Measurements from ENCODE around the gene ALOXE3.
A peak's percentile ranks its signal among the peaks of the same experiment; 100 is the strongest.

The ALOXE3 gene

GRCh38 chr17:8141741-8142140, 23.4 kb upstream of the ALOXE3 start:
- no peak for DNase-seq (ENCODE audit: low read depth)

- DNase-seq (ENCODE audit: low read depth), result no peak
Observed at GRCh38 chr17:8141045-8141444, 22.7 kb upstream of the ALOXE3 start.

DNA sequence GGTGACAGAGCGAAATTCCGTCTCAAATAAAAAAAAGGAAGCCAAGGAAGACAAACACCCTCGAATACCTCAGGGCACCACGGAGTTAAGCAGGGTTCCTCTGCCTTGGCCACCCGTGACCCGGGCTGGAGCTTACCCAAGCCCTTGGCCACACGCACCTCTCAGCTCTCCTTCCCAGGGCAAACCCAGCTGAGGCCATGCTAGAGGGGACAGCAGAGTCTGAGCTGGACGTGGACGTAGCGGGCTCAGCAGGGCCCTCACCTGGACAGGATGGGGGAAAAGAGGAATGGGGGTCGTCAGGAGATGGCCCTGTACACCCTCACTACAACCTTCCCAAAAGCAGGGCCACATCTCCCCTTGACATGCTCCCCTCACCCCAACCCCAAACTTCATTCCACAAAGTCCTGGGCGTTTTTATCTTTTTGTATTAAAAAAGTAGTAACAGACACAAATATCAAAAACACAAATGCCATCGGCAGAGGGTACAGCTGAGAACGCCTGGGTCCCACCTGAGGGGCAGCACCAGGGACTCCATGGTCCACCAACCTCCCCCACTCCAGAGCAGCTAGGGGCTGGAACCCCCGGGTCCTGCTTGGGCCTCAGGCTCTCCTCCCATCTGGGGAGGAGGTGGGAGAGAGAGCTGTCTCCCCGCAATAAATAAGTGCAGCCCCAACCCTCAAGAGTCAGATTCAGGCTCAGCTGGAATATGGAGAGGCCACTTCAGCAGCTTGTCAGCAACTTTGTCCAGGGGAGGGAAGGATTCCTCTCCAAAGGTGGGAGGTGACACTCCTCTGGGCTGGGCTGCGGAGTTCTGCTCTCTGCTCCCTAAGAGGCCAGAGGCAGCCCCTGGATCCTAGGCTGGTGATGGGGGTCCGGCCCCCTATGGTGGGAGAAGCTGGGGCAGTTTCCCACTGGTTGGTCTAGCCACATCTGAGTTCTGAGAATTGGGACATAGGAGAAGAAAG, 22.0 kb upstream of the ALOXE3 start:
- no peak for DNase-seq (ENCODE audit: low read depth)

GRCh38 chr17:8138672-8139371, 20.5 kb upstream of the ALOXE3 start:
- DNase-seq (ENCODE audit: low read depth), result peak; percentile 90

DNA sequence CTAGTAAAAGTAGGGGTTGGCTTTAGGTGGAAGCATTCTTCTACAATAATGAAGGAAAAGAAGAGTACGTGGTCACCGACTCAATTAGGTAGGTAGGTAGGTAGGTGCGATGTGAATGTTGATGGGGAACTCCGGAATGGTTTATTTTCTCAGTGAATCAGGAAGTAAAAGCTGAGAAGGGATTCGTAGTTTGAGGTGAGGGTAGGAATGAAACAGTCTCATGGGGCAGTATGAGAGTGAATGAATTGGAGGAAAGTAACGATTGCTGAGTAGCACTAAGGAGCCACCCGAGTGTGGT, 20.0 kb upstream of the ALOXE3 start:
- DNase-seq (ENCODE audit: low read depth), result no peak

GRCh38 chr17:8137645-8138373, 19.5 kb upstream of the ALOXE3 start:
- no peak for DNase-seq (ENCODE audit: low read depth)

GRCh38 chr17:8133941-8134340, 15.6 kb upstream of the ALOXE3 start:
- DNase-seq (ENCODE audit: low read depth), result no peak

GRCh38 chr17:8133399-8133798, 15.1 kb upstream of the ALOXE3 start:
- DNase-seq (ENCODE audit: low read depth), result no peak

GRCh38 chr17:8131844-8132441, 13.6 kb upstream of the ALOXE3 start:
- DNase-seq (ENCODE audit: low read depth), result no peak

GRCh38 chr17:8128125-8128784, 9.9 kb upstream of the ALOXE3 start:
- DNase-seq (ENCODE audit: low read depth), result no peak

GRCh38 chr17:8126491-8127066, 8.3 kb upstream of the ALOXE3 start:
- DNase-seq (ENCODE audit: low read depth), result no peak

GRCh38 chr17:8125947-8126490, 7.7 kb upstream of the ALOXE3 start:
- DNase-seq (ENCODE audit: low read depth), result no peak

GRCh38 chr17:8125154-8125946, 7.0 kb upstream of the ALOXE3 start:
- DNase-seq (ENCODE audit: low read depth), result no peak

DNA sequence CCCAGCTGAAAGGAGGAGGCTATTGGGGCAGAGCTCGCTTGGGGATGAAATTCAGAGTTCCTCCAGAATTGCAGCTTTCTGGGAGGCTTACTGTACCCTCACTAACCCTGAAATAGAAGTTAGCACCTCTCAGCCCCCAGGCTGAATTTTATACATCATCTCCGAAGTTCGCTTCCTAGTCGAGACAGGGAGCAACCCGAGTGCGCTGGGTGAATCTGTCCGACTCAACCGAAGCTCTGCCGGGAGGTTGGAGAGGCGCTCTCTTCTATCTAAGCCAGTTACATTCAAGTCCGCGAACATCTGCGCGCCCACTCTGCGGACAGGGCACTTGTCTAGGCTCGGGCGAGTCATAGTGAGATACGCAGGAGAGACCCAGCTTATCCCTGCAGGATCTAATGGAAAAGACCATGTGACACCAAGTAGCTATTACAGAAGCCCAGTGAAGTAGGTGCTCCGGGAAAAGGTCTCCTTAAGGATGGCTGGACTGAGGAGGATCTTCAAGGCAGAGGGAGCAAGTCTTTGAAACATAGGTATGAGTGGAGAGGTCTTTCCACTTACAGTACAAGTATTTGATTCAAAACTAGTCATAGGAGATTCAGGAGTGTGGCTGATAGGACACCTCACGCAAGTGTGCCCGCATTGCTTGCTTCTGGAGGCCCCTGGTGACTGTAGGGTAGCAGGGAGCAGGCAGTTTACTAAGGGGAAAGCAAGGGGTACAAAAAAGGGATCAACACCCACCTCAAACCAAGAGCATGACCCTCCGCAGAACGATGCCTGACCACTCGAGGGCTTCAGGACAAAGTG, 6.2 kb upstream of the ALOXE3 start:
- no peak for DNase-seq (ENCODE audit: low read depth)

DNA sequence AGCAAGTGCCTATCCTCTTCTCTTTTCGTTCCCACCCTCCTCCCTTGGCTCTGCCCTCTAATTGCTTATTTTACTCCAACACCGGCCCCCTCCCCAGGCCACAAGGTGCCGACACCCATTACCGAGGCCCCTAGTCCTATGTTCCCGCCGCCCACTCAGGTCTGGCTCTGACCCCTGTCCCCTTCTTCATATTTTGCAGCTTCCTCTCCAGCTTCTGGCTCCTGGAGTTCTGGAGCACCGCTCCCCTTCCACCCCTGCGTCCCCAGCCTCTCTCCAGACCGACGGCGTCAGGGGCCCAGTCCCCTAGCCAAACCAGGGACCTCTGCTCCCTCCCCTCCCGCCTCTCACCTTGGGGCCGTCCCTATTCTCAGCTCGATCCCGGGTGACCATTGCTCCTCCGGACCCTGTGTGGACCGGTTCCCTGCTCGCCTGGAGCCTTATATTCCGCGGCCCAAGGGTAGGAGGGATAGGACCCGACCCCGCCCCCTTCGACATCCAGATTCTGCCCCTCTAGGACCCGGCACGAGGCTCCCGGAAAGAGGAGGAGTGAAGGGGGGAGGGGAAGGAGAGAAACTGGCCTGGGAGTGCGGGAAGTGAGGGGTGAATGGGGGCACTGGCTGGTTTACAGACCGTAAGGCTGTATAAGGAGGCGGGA, 5.5 kb upstream of the ALOXE3 start, which contains the start of gene HES7:
Gene HES7, minus strand, starts transcription at position 412 of the 655 bp plus-strand sequence. Its CDS starts 22 bp downstream, at position 390.
- no peak for DNase-seq (ENCODE audit: low read depth)

- no peak for DNase-seq (ENCODE audit: low read depth)
Observed at GRCh38 chr17:8122924-8123694, 4.8 kb upstream of the ALOXE3 start.

- DNase-seq (ENCODE audit: low read depth), result no peak
Observed at GRCh38 chr17:8122422-8122923, 4.2 kb upstream of the ALOXE3 start.
